ENCODE measurements around the gene ASB13.

- no peak for TF ChIP-seq CTCF (conservative IDR thresholded peaks at IDR 0.05; ENCODE audit: low read depth in 2 of 2)
- no peak for TF ChIP-seq JUNB (IDR thresholded peaks at IDR 0.05; ENCODE audit: unreplicated experiment)
- no peak for TF ChIP-seq POLR2AphosphoS5 (IDR thresholded peaks at IDR 0.05; ENCODE audit: low read depth)
- no peak for TF ChIP-seq EZH2 (IDR thresholded peaks at IDR 0.05; ENCODE audit: low read depth, unreplicated experiment)
- TF ChIP-seq EZH2phosphoT487 (IDR thresholded peaks at IDR 0.05; ENCODE audit: unreplicated experiment) = no peak
Measured at GRCh38 chr10:5631936-5632335, 34.5 kb downstream of the ASB13 start.

Data from GM23338 (cell line).